GM19240 (cell line): ENCODE data around the gene LGALS8.
"Not testable (repeated sequence)": the region's sequence is repeated elsewhere in the genome, so short reads cannot be mapped to it uniquely, and the experiment has no call there.

Source experiments
- DNase-seq: peaks from one replicate; pipeline ENCODE4 v3.0.0; 2011; ENCODE audit warnings: low spot score; ENCODE audit not compliant: insufficient read length

Gene LGALS8

DNA sequence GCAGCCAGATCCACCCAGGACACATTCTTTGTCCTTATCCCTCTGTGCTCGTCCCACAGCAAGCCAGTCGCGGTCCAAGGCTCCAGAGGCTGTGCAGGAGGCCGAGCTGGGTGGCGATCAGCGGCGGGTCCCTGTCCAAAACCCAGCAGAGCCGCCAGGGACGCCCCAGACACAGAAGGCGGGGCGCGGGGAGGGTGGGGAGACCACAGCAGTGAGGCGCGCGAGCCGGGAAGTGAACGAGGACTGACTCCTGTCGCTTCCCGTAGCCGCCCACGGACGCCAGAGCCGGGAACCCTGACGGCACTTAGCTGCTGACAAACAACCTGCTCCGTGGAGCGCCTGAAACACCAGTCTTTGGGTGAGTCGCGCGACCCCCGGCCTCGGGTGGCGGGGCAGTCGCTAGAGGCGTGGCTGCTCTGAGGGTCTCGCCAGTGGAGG lies at the start of gene LGALS8:
Gene LGALS8, plus strand, starts transcription at position 279 of the 438 bp plus-strand sequence. CDS start 2,089 bp downstream, outside the sequence.
- peak; percentile 50 for DNase-seq

GRCh38 chr1:236476019-236476418 lies 47.8 kb upstream of the LGALS8 start:
- DNase-seq, result no peak

DNA sequence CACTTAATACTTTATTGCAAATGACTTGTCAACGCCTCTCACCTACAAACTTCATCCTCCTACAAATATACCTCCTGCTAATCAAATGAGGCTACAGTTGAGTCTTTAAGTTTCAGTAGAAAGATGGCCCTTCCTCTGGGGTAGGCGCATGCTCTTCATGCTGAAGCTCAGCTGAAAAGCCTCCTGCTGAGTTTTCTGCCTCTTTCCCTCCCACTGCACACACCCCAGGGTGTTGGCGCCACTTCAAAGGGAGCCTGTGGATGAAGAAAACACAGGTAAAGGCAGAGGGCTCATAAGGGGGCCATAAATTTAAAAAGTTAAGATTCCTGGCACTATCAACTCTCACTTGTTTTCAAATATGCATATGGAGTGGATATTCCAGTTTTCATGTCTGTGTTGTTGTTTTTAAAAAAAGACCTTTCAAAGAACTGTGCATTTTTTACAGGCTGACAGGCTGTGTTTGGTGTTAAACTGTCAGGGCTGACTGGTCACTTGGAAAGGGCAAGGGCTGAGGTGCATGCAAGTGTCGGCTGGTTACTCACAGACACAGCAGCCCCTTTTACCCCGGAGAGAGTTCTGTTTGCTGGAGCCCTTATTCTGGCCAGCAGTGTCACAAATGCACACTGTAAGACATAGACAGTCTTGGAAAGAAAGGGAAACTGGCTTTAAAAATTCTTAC lies 42.9 kb upstream of the LGALS8 start:
- no peak for DNase-seq

DNA sequence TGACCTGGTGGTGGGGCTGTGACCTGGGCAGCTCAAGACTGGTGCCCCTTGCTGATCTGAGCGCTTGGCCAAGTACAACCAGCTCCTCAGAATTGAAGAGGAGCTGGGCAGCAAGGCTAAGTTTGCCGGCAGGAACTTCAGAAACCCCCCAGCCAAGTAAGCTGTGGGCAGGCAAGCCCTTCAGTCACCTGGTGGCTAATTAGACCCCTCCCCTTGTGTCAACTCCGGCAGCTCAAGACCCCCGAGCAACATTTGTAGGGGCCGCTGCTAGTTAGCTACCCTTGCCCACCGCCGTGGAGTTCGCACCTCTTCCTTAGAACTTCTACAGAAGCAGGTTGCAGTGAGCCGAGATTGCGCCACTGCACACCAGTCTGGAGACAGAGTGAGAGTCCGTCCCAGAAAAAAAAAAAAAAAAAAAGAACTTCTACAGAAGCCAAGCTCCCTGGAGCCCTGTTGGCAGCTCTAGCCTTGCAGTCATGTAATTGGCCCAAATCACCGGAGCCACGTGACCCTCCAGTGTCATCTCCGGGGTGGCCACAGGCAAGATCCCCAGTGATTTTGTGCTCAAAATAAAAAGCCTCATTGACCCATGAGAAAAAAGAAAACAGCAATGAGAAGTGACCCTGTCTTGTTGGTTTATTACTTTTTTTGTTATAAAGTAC lies 39.3 kb upstream of the LGALS8 start:
- no peak for DNase-seq

- DNase-seq, result no peak
Measured at GRCh38 chr1:236486356-236487002, 37.3 kb upstream of the LGALS8 start.

DNA sequence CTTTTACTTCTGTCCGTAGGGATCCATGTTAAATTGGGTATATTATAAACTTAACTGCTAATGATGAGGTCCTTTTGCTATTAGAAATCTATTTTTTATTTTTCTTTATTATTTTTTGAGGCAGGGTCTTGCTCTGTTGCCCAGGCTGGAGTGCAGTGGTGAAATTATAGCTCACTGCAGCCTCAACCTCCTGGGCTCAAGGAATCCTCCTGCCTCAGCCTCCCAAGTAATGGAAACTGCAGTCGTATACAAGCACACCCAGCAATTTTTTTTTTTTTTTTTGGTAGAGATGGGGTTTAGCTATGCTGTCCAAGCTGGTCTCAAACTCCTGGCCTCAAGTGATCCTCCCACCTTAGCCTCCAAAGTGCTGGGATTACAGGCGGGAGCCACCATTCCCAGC lies 34.6 kb upstream of the LGALS8 start:
- DNase-seq, result not testable (repeated sequence)

DNA sequence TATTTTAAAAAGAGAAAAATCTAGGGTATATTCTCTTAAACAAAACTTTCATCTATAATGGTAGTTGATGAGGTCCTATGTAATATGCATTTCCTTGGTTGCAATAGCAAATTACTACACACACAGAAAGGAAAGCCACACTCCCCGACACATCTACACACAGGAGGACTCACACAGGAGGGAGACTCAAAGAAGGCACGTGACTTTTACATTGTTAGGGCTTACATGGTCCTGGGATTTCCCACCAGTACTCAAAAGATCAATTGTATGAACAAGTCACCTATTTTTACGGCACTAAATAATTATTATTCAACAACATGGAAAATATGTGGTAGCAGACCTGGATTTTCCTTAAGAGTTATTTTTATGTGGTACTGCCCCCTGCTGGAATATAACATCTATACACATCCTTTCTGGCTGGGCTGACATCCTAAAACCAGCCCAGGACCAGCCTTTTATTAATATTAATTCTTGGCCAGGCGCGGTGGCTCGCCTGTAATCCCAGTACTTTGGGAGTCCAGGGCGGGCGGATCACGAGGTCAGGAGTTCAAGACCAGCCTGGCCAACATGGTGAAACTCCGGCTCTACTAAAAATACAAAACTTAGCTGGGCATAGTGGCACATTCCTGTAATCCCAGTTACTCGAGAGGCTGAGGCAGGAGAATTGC lies 33.9 kb upstream of the LGALS8 start:
- peak; percentile 41 for DNase-seq

DNA sequence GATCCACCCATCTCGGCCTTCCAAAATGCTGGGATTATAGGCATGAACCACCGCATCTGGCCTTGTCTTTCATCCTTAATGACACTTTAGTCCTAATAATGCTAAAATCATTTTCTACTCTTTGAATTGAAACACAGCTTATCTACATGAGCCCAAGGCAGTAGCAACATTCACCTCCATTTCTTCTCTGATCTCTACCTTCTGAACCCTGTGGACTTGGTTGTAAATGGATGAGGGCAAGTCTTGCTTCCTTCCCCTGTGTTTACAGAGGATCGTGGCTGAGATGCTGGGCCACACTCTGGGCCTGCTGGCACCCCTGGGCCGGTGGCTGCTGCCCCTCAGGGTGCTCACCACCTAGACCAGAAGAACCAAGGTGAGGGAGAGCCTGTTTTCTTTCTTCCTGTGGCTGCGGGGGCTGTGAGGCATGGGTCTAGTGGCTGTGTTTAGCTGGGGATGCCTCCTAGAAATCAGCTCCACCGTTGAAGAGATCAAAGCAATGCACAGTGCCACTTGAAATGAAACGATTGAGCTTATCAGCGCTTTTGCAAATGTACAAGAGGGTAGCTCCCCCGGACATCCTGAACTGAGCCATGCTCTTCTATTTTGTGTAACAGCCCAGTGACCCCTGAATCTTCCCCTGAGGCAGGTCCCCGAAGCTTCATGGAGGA lies 32.2 kb upstream of the LGALS8 start:
- DNase-seq, result no peak

DNA sequence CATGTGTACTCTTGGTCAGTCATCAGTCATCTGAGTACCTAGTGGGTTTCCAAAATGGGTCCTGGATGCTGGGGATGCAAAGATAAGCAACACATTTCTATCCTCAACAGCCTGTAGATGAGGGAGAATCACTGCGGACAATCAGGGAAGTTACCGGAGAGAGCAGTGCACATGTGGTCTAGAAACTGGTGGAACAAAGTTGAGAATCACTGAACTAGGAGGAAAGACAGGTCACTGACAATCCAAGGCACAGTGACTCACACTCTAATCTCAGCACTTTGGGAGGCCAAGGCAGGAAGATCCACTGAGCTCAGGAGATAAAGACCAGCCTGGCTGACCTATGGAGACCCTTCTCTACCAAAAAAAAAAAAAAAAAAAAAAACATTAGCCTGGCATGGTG lies 31.4 kb upstream of the LGALS8 start:
- DNase-seq, result no peak

DNA sequence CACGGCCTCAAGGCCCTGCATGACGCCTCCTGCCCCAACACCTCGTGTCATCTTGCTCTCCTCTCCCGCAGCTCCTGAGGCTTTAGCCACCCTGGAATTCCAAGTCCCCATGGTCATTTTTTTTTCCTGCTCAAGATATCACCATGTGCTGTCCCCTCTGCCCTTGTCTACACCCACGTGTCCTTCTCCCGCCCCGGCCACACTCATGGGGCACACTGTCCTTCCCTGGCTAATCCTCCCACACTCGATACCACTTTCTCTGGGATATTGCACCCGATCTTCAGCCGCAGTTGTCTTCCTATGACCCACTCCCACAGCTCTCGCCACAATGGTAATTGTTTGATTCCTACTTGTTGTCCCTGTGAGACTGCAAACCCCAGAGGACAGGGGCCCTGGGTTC lies 29.7 kb upstream of the LGALS8 start:
- DNase-seq, result no peak

DNA sequence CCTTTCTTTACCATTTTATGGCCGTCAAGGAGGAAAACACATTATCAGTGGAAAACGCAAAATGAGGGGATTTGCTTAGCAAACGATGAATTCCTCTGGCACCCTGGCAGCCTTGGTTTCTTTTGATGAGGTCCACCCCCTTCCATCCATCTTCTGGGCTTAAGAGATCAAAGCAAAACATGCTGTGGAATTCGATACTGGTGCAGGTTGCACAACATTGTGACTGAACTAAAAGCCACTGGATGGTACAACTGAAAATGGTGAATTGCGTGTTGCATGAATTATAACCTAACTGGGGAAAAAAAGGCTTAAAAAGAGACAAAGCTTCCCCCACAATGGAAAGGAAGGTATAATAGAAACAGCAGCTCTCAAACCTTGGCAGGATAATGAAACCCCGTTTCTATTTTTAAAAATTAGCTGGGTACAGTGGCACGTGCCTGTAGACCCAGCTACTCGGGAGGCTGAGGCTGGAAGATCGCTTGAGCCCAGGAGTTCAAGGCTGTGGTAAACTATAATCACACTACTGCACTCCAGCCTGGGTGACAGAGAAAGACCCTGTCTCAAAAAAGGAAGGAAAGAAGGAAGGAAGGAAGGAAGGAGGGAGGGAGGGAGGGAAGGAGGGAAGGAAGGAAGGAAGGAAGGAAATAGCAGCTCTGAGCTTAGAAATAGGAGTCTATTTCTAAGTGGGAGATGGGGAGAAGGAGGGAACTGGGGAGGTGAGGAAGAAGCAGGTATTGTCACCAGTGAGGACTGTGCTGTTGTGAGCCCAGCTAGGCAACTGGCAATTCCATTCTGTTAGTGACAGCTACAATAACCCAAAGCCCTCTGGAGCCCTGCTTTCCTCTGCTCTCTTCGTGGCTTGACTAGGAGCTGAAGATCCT lies 29.0 kb upstream of the LGALS8 start:
- DNase-seq, result no peak

GRCh38 chr1:236495467-236496112 lies 28.2 kb upstream of the LGALS8 start:
- DNase-seq, result no peak

- no peak for DNase-seq
Measured at GRCh38 chr1:236497908-236498307, 25.9 kb upstream of the LGALS8 start.

DNA sequence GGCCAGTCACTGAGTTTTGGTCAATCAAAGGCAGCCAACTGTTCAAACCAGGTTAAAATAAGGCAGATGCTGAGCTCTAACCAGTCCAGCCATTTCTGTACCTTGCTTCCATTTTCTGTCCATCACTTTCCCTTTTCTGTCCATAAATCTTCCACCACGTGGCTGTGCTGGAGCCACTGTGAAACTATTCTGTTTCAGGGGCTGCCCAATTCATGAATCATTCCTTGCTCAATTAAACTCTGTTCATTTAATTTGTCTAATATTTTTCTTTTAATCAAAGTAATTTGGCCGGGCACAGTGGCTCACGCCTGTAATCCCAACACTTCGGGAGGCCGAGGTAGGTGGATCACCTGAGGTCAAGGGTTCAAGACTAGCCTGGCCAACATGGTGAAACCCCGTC lies 22.7 kb upstream of the LGALS8 start:
- DNase-seq, result no peak

DNA sequence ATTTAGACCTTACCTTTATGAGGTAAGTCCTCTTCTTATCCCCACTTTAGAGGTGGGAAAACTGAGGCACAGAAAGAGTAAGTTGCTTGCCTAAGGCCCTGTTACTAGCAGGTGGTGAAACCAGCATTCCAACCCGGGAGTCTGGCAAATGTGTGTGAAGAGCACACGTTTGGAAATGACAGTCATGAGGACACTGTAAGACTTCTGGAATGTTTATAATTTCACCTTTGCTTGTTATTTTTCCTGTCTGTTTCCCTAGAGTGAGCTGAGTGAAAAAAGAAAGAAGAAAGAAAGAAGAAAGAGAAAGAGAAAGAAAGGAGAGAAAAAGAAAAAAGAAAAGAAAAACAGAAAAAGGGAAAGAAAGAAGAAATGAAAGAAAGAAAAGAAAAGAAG lies 21.2 kb upstream of the LGALS8 start:
- DNase-seq, result no peak

- DNase-seq, result no peak
Measured at GRCh38 chr1:236502972-236503639, 20.7 kb upstream of the LGALS8 start.

- not testable (repeated sequence) for DNase-seq
Measured at GRCh38 chr1:236504338-236504737, 19.4 kb upstream of the LGALS8 start.

GRCh38 chr1:236507022-236507700 lies 16.6 kb upstream of the LGALS8 start:
- DNase-seq, result no peak

- no peak for DNase-seq
Measured at GRCh38 chr1:236508593-236509027, 15.2 kb upstream of the LGALS8 start.
